Measurements from ENCODE around the gene ZNHIT6. TPM values are rescaled to one million over a fixed set of nuclear protein-coding genes. Genes with fewer than 3 reads are reported as not detected.

The ZNHIT6 gene, protein sequence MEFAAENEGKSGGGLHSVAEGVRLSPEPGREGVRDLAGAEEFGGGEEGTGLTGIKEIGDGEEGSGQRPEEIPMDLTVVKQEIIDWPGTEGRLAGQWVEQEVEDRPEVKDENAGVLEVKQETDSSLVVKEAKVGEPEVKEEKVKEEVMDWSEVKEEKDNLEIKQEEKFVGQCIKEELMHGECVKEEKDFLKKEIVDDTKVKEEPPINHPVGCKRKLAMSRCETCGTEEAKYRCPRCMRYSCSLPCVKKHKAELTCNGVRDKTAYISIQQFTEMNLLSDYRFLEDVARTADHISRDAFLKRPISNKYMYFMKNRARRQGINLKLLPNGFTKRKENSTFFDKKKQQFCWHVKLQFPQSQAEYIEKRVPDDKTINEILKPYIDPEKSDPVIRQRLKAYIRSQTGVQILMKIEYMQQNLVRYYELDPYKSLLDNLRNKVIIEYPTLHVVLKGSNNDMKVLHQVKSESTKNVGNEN
- 7.7 and 10.1 TPM in 2 replicates for polyA plus RNA-seq (2012; rRNA removed)
- 11.5 and 16.9 TPM in 2 replicates for polyA plus RNA-seq (2012; cell fraction: cytosol; rRNA removed)
- 4.1 and 9.0 TPM in 2 replicates for polyA plus RNA-seq (2012; cell fraction: nucleus; rRNA removed)

- POLR2A ChIA-PET = interaction anchor here (0.6 to 1.2 kb wide), 4 partner anchors 8 to 478 kb away, joined by 3 to 4 read pairs (median 4); no protein-coding TSS in a partner anchor
- Histone ChIP-seq H3K9ac (peak within 1 kb of the TSS; percentile 76), H3K4me3 (ENCODE audit: low read depth in 2 of 2, low read length in 1 of 2) (peak within 1 kb of the TSS; percentile 71 to 97), H3K79me2 (ENCODE audit: insufficient read depth) (peaks cover 44% of the 10 kb centered on the region), H3K27me3 (ENCODE audit: insufficient read depth) (no peaks in the 10 kb centered on the region), H2AFZ (ENCODE audit: low read depth) (peak within 1 kb of the TSS; percentile 97), H4K20me1 (ENCODE audit: insufficient read depth) (no peaks in the 10 kb centered on the region), H3K4me1 (ENCODE audit: control insufficient read depth in 1 of 2, insufficient read depth in 2 of 2, low read depth in 1 of 2, low read length in 1 of 2) (peaks cover 0 to 12% of the 10 kb centered on the region in 2 experiments; a peak in 2 of 4 replicates), H3K9me3 (no peaks in the 10 kb centered on the region), H3K9me2 (no peaks in the 10 kb centered on the region), H3K4me2 (peak within 1 kb of the TSS; percentile 96), H3K27ac (ENCODE audit: low read depth in 2 of 2, low read length in 1 of 2) (peak within 1 kb of the TSS; percentile 78 to 95), H3K36me3 (replicated peaks in 1 of 2; ENCODE audit: control insufficient read depth in 1 of 2, insufficient read depth in 2 of 2, low read length in 1 of 2) (peaks cover 26 to 27% of the 10 kb centered on the region in 2 experiments), H3F3A (replicated peaks; ENCODE audit: insufficient read depth) (peaks cover 5% of the 10 kb centered on the region)
- WGBS (ENCODE audit: low lambda C conversion rate) = 2% methylated on average over 35 of the region's 35 CpGs
- peak; percentile 77 for DNase-seq
- CTCF ChIA-PET = interaction anchor here (0.7 to 2.6 kb wide), 8 partner anchors 8 to 400 kb away, joined by 3 to 14 read pairs (median 3); partner anchors contain the start of gene CCN1
- TF ChIP-seq, protein P1, sequence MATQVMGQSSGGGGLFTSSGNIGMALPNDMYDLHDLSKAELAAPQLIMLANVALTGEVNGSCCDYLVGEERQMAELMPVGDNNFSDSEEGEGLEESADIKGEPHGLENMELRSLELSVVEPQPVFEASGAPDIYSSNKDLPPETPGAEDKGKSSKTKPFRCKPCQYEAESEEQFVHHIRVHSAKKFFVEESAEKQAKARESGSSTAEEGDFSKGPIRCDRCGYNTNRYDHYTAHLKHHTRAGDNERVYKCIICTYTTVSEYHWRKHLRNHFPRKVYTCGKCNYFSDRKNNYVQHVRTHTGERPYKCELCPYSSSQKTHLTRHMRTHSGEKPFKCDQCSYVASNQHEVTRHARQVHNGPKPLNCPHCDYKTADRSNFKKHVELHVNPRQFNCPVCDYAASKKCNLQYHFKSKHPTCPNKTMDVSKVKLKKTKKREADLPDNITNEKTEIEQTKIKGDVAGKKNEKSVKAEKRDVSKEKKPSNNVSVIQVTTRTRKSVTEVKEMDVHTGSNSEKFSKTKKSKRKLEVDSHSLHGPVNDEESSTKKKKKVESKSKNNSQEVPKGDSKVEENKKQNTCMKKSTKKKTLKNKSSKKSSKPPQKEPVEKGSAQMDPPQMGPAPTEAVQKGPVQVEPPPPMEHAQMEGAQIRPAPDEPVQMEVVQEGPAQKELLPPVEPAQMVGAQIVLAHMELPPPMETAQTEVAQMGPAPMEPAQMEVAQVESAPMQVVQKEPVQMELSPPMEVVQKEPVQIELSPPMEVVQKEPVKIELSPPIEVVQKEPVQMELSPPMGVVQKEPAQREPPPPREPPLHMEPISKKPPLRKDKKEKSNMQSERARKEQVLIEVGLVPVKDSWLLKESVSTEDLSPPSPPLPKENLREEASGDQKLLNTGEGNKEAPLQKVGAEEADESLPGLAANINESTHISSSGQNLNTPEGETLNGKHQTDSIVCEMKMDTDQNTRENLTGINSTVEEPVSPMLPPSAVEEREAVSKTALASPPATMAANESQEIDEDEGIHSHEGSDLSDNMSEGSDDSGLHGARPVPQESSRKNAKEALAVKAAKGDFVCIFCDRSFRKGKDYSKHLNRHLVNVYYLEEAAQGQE (IDR thresholded peaks at IDR 0.05; ENCODE audit: low read depth, low read length) = no peak
- TF ChIP-seq MXI1 (IDR thresholded peaks at IDR 0.05; ENCODE audit: low read depth, low read length) = peak; percentile 99
- TF ChIP-seq GATA2 (CRISPR knock-in tag; IDR thresholded peaks at IDR 0.05) = no peak
- no peak for TF ChIP-seq RFX5 (IDR thresholded peaks at IDR 0.05; ENCODE audit: low read length)
- peak; percentile 91 for TF ChIP-seq SIN3A (IDR thresholded peaks at IDR 0.05; ENCODE audit: borderline replicate concordance, low read depth, low read length)
- TF ChIP-seq NFIC (IDR thresholded peaks at IDR 0.05; ENCODE audit: borderline replicate concordance) = no peak; the same call in 1 of the 2 replicates
- TF ChIP-seq, protein P2, sequence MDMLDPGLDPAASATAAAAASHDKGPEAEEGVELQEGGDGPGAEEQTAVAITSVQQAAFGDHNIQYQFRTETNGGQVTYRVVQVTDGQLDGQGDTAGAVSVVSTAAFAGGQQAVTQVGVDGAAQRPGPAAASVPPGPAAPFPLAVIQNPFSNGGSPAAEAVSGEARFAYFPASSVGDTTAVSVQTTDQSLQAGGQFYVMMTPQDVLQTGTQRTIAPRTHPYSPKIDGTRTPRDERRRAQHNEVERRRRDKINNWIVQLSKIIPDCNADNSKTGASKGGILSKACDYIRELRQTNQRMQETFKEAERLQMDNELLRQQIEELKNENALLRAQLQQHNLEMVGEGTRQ (IDR thresholded peaks at IDR 0.05; ENCODE audit: borderline replicate concordance, low read depth, low read length) = peak; percentile 9; the same call in 1 of the 2 replicates
- TF ChIP-seq SMC3 (IDR thresholded peaks at IDR 0.05; ENCODE audit: low read depth, low read length) = no peak
- TF ChIP-seq NRF1 (IDR thresholded peaks at IDR 0.05; ENCODE audit: low read depth, low read length) = peak; percentile 28; the same call in 1 of the 2 replicates
- no peak for TF ChIP-seq FOSL2 (IDR thresholded peaks at IDR 0.05; ENCODE audit: borderline replicate concordance, low read depth)
- TF ChIP-seq TEAD4 (IDR thresholded peaks at IDR 0.05; ENCODE audit: borderline replicate concordance, insufficient read depth) = no peak
- TF ChIP-seq CHD2 (IDR thresholded peaks at IDR 0.05; ENCODE audit: low read length, partially characterized antibody) = peak; percentile 73
- TF ChIP-seq, protein P3, sequence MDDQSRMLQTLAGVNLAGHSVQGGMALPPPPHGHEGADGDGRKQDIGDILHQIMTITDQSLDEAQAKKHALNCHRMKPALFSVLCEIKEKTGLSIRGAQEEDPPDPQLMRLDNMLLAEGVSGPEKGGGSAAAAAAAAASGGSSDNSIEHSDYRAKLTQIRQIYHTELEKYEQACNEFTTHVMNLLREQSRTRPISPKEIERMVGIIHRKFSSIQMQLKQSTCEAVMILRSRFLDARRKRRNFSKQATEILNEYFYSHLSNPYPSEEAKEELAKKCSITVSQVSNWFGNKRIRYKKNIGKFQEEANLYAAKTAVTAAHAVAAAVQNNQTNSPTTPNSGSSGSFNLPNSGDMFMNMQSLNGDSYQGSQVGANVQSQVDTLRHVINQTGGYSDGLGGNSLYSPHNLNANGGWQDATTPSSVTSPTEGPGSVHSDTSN (IDR thresholded peaks at IDR 0.05) = no peak
- TF ChIP-seq CTCF (IDR thresholded peaks at IDR 0.05) = peak; percentile 40
- no peak; the same call in 1 of the 2 replicates for TF ChIP-seq TCF12 (IDR thresholded peaks at IDR 0.05)
- TF ChIP-seq YY1 (IDR thresholded peaks at IDR 0.05; ENCODE audit: low read depth) = no peak
- peak; percentile 84 for TF ChIP-seq TAF1 (IDR thresholded peaks at IDR 0.05; ENCODE audit: borderline replicate concordance, low read depth, low read length)
- TF ChIP-seq EP300 (IDR thresholded peaks at IDR 0.05; ENCODE audit: borderline replicate concordance in 1 of 2, low read depth in 1 of 2, low read length in 1 of 2) = no peak; a peak in 1 of 4 replicates
- TF ChIP-seq, protein P4, sequence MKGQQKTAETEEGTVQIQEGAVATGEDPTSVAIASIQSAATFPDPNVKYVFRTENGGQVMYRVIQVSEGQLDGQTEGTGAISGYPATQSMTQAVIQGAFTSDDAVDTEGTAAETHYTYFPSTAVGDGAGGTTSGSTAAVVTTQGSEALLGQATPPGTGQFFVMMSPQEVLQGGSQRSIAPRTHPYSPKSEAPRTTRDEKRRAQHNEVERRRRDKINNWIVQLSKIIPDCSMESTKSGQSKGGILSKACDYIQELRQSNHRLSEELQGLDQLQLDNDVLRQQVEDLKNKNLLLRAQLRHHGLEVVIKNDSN (IDR thresholded peaks at IDR 0.05; ENCODE audit: borderline replicate concordance, low read depth) = peak; percentile 53; the same call in 1 of the 2 replicates
- TF ChIP-seq RXRA (IDR thresholded peaks at IDR 0.05; ENCODE audit: borderline replicate concordance, low read depth) = no peak
- peak; percentile 56 for TF ChIP-seq GABPA (IDR thresholded peaks at IDR 0.05; ENCODE audit: low read depth)
Measured at GRCh38 chr1:85707990-85708828, at the start of gene ZNHIT6. Gene ZNHIT6, minus strand, starts transcription at chr1:85708433. Its CDS starts 149 bp downstream, at chr1:85708284.

Data from SK-N-SH (cell line).